Ishikawa (cell line): ENCODE results near the gene PTPN12.

ENCODE experiments used
- CEBPB ChIP-seq: IDR thresholded peaks from 2 replicates; pipeline ENCODE4 v1.6.1; 2012
- CREB1 ChIP-seq: IDR thresholded peaks from 2 replicates; pipeline ENCODE4 v1.6.1; 2012; ENCODE audit warnings: low read depth
- EGR1 ChIP-seq: IDR thresholded peaks from 2 replicates; pipeline ENCODE4 v1.6.1; 2012
- EP300 ChIP-seq: IDR thresholded peaks from 2 replicates; pipeline ENCODE4 v1.6.1; 2012; ENCODE audit warnings: borderline replicate concordance
- FOXM1 ChIP-seq: IDR thresholded peaks from 2 replicates; pipeline ENCODE4 v1.6.1; 2012; ENCODE audit warnings: low read depth, borderline replicate concordance
- NFIC ChIP-seq: IDR thresholded peaks from 2 replicates; pipeline ENCODE4 v1.6.1; 2012
- RAD21 ChIP-seq: IDR thresholded peaks from 2 replicates; pipeline ENCODE4 v1.6.1; 2012; ENCODE audit warnings: low read depth
- TAF1 ChIP-seq: IDR thresholded peaks from 2 replicates; pipeline ENCODE4 v1.6.1; 2012; ENCODE audit warnings: low read depth, mild to moderate bottlenecking
- TCF12 ChIP-seq: IDR thresholded peaks from 2 replicates; pipeline ENCODE4 v1.6.1; 2012; ENCODE audit warnings: low read depth
- TEAD4 ChIP-seq: IDR thresholded peaks from 2 replicates; pipeline ENCODE4 v1.6.1; 2012
- YY1 ChIP-seq: IDR thresholded peaks from 2 replicates; pipeline ENCODE4 v1.6.1; 2012; ENCODE audit warnings: low read depth
- ZBTB7A ChIP-seq: IDR thresholded peaks from 2 replicates; pipeline ENCODE4 v1.6.1; 2012; ENCODE audit warnings: low read depth
- TF ChIP-seq, protein P1 (sequence below): IDR thresholded peaks from 2 replicates; pipeline ENCODE4 v1.6.1; 2012
- TF ChIP-seq, protein P2 (sequence below): IDR thresholded peaks from 2 replicates; pipeline ENCODE4 v1.6.1; 2012
- TF ChIP-seq, protein P3 (sequence below): IDR thresholded peaks from 2 replicates; pipeline ENCODE4 v1.6.1; 2012; ENCODE audit warnings: low read depth, mild to moderate bottlenecking

PTPN12 gene

DNA sequence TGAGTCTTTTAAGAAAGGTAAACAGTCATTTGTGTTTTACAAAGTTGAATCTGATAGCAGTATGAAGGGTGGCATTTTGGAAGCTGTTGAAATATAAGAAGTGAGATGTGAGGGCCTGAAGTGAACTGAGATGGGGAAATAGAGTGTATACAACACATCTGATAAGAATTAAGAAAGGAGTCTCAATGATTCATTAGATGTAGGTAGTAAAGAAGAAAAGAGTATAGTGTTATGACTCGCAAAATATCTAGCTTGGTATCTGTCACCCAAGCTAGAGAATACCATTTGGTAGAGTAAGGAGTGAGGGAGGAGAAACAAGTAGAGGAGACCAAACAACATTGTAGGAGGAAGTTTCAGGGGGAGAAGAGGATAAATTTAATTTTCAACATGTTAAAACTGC is 5.3 kb downstream of the PTPN12 start:
- TF ChIP-seq TEAD4 = no peak
- TF ChIP-seq, protein P1, sequence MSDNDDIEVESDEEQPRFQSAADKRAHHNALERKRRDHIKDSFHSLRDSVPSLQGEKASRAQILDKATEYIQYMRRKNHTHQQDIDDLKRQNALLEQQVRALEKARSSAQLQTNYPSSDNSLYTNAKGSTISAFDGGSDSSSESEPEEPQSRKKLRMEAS = no peak
- no peak for TF ChIP-seq EP300
- TF ChIP-seq, protein P2, sequence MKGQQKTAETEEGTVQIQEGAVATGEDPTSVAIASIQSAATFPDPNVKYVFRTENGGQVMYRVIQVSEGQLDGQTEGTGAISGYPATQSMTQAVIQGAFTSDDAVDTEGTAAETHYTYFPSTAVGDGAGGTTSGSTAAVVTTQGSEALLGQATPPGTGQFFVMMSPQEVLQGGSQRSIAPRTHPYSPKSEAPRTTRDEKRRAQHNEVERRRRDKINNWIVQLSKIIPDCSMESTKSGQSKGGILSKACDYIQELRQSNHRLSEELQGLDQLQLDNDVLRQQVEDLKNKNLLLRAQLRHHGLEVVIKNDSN = no peak
- no peak for TF ChIP-seq TAF1
- TF ChIP-seq CREB1 = no peak
- no peak for TF ChIP-seq TCF12
- no peak for TF ChIP-seq ZBTB7A
- TF ChIP-seq, protein P3, sequence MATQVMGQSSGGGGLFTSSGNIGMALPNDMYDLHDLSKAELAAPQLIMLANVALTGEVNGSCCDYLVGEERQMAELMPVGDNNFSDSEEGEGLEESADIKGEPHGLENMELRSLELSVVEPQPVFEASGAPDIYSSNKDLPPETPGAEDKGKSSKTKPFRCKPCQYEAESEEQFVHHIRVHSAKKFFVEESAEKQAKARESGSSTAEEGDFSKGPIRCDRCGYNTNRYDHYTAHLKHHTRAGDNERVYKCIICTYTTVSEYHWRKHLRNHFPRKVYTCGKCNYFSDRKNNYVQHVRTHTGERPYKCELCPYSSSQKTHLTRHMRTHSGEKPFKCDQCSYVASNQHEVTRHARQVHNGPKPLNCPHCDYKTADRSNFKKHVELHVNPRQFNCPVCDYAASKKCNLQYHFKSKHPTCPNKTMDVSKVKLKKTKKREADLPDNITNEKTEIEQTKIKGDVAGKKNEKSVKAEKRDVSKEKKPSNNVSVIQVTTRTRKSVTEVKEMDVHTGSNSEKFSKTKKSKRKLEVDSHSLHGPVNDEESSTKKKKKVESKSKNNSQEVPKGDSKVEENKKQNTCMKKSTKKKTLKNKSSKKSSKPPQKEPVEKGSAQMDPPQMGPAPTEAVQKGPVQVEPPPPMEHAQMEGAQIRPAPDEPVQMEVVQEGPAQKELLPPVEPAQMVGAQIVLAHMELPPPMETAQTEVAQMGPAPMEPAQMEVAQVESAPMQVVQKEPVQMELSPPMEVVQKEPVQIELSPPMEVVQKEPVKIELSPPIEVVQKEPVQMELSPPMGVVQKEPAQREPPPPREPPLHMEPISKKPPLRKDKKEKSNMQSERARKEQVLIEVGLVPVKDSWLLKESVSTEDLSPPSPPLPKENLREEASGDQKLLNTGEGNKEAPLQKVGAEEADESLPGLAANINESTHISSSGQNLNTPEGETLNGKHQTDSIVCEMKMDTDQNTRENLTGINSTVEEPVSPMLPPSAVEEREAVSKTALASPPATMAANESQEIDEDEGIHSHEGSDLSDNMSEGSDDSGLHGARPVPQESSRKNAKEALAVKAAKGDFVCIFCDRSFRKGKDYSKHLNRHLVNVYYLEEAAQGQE = no peak
- no peak for TF ChIP-seq YY1
- TF ChIP-seq NFIC = no peak
- TF ChIP-seq EGR1 = no peak
- no peak for TF ChIP-seq FOXM1
- no peak for TF ChIP-seq RAD21
- no peak for TF ChIP-seq CEBPB

- TF ChIP-seq ZBTB7A = no peak
- TF ChIP-seq TEAD4 = no peak
- TF ChIP-seq, protein P2 = no peak
- no peak for TF ChIP-seq FOXM1
- TF ChIP-seq EGR1 = no peak
- no peak for TF ChIP-seq TAF1
- TF ChIP-seq, protein P3 = no peak
- no peak for TF ChIP-seq TCF12
- no peak for TF ChIP-seq YY1
- no peak for TF ChIP-seq RAD21
- TF ChIP-seq EP300 = no peak
Observed at GRCh38 chr7:77542895-77543294, 5.8 kb downstream of the PTPN12 start.

DNA sequence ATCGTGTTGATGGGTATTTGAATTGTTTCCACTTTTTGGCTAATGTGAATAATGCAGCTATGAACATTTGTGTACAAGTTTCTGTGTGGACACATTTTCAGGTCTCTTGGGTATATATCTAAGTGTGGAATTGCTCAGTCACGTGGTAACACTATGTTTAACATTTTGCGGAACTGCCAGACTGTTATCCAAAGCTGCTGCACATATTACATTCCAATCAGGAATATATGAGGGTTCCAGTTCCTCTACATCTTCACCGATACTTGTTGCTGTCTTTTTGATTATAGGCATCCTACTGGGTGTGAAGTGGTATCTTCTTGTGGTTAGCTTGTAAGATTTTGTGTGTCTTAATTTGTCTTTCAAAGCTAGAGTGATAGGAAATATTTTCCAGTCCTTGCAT is 6.8 kb downstream of the PTPN12 start:
- TF ChIP-seq CREB1 (no peak), FOXM1 (no peak)

GRCh38 chr7:77544518-77544917 is 7.4 kb downstream of the PTPN12 start:
- TF ChIP-seq, protein P3 = no peak
- TF ChIP-seq, protein P1 = no peak
- TF ChIP-seq TEAD4 (no peak), NFIC (no peak), RAD21 (no peak), CEBPB (no peak), ZBTB7A (no peak), TCF12 (no peak), EP300 (no peak), YY1 (no peak), EGR1 (no peak), FOXM1 (no peak)

DNA sequence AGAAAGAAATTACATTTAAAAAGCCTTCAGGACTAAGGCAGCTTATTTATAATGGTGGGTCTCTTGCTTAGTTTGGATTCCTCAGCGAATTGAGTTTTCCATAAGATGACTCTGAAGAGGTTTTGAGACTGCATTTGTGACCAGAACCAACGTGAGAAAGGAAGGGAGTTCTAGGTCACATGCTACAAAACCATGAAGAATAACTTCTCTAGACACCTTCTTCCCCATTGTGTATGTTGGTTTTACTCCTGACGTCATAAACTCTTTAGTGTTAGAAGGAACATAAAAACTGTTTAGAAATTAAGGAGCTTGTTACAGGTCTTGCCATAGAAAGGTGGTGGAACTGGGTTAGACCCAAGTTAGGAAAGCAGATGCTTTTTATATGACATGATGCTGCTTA is 11.1 kb downstream of the PTPN12 start:
- no peak for TF ChIP-seq NFIC
- TF ChIP-seq, protein P2 = no peak
- TF ChIP-seq RAD21 = no peak
- TF ChIP-seq YY1 = no peak
- no peak for TF ChIP-seq FOXM1
- TF ChIP-seq EP300 = no peak
- TF ChIP-seq CREB1 = no peak
- TF ChIP-seq CEBPB = no peak
- TF ChIP-seq, protein P1 = no peak
- TF ChIP-seq EGR1 = no peak
- TF ChIP-seq, protein P3 = no peak
- no peak for TF ChIP-seq TAF1
- TF ChIP-seq TCF12 = no peak
- TF ChIP-seq TEAD4 = no peak
